NOMO-1 treated with DMSO at 0.1 percent for 48 hours (cell line): Measurements from ENCODE around the gene ADAMTSL3.

Experiments
- DNase-seq: peaks from one replicate; lab custom pipeline; 2025; ENCODE audit not compliant: unreplicated experiment; lab: John Stamatoyannopoulos, UW

ADAMTSL3 gene

GRCh38 chr15:83816124-83816883 is 162.4 kb downstream of the ADAMTSL3 start:
- no peak for DNase-seq

GRCh38 chr15:83818591-83818990 is 164.7 kb downstream of the ADAMTSL3 start:
- no peak for DNase-seq

GRCh38 chr15:83830381-83830780 is 176.5 kb downstream of the ADAMTSL3 start:
- no peak for DNase-seq

GRCh38 chr15:83833569-83833968 is 179.6 kb downstream of the ADAMTSL3 start:
- no peak for DNase-seq

GRCh38 chr15:83835479-83835878 is 181.6 kb downstream of the ADAMTSL3 start:
- no peak for DNase-seq

- DNase-seq = no peak
These were observed 184.1 kb downstream of the ADAMTSL3 start for GRCh38 chr15:83837945-83838571.

GRCh38 chr15:83838763-83839162 is 184.8 kb downstream of the ADAMTSL3 start:
- DNase-seq = no peak

GRCh38 chr15:83842281-83842680 is 188.4 kb downstream of the ADAMTSL3 start:
- no peak for DNase-seq

- no peak for DNase-seq
These were observed 189.5 kb downstream of the ADAMTSL3 start for GRCh38 chr15:83843471-83843871.

- no peak for DNase-seq
These were observed 190.8 kb downstream of the ADAMTSL3 start for GRCh38 chr15:83844742-83845141.

- no peak for DNase-seq
These were observed 191.3 kb downstream of the ADAMTSL3 start for GRCh38 chr15:83845230-83845629.

GRCh38 chr15:83846847-83847246 is 192.9 kb downstream of the ADAMTSL3 start:
- DNase-seq = no peak

- DNase-seq = no peak
These were observed 194.6 kb downstream of the ADAMTSL3 start for GRCh38 chr15:83848315-83849050.

GRCh38 chr15:83850015-83850414 is 196.1 kb downstream of the ADAMTSL3 start:
- no peak for DNase-seq

- DNase-seq = no peak
These were observed 196.8 kb downstream of the ADAMTSL3 start for GRCh38 chr15:83850501-83851245.

GRCh38 chr15:83853232-83853631 is 199.3 kb downstream of the ADAMTSL3 start:
- no peak for DNase-seq

- DNase-seq = no peak
These were observed 200.4 kb downstream of the ADAMTSL3 start for GRCh38 chr15:83854321-83854720.

- no peak for DNase-seq
These were observed 201.2 kb downstream of the ADAMTSL3 start for GRCh38 chr15:83854950-83855707.

GRCh38 chr15:83855956-83856355 is 202.0 kb downstream of the ADAMTSL3 start:
- no peak for DNase-seq

- no peak for DNase-seq
These were observed 205.0 kb downstream of the ADAMTSL3 start for GRCh38 chr15:83858820-83859505.
